GM19035 (cell line): ENCODE data around the gene AFF3.

Experiments used
- ATAC-seq: cut with Tn5 transposase; IDR thresholded peaks from one replicate; pipeline ENCODE4 v1.9.1; 2021; ENCODE audit not compliant: unreplicated experiment

AFF3 gene

GRCh38 chr2:99573634-99574251 is 568.6 kb downstream of the AFF3 start:
- ATAC-seq = no peak

- ATAC-seq = no peak
Observed at GRCh38 chr2:99572373-99573164, 569.8 kb downstream of the AFF3 start.

GRCh38 chr2:99571954-99572353 is 570.4 kb downstream of the AFF3 start:
- no peak for ATAC-seq

GRCh38 chr2:99571533-99571932 is 570.9 kb downstream of the AFF3 start:
- ATAC-seq = no peak

- no peak for ATAC-seq
Observed at GRCh38 chr2:99571021-99571420, 571.4 kb downstream of the AFF3 start.

- no peak for ATAC-seq
Observed at GRCh38 chr2:99569386-99569785, 573.0 kb downstream of the AFF3 start.

GRCh38 chr2:99565227-99565626 is 577.2 kb downstream of the AFF3 start:
- no peak for ATAC-seq

- no peak for ATAC-seq
Observed at GRCh38 chr2:99562516-99562915, 579.9 kb downstream of the AFF3 start.

- no peak for ATAC-seq
Observed at GRCh38 chr2:99561804-99562203, 580.6 kb downstream of the AFF3 start.

GRCh38 chr2:99559075-99559662 is 583.2 kb downstream of the AFF3 start:
- ATAC-seq = peak; percentile 89

GRCh38 chr2:99555404-99555803 is 587.0 kb downstream of the AFF3 start:
- no peak for ATAC-seq

GRCh38 chr2:99554871-99555270 is 587.5 kb downstream of the AFF3 start:
- ATAC-seq = no peak

GRCh38 chr2:99554238-99554637 is 588.2 kb downstream of the AFF3 start:
- no peak for ATAC-seq

GRCh38 chr2:99552529-99552928 is 589.9 kb downstream of the AFF3 start:
- no peak for ATAC-seq

GRCh38 chr2:99550368-99550767 is 592.0 kb downstream of the AFF3 start:
- no peak for ATAC-seq

GRCh38 chr2:99545604-99546003 is 596.8 kb downstream of the AFF3 start:
- no peak for ATAC-seq

GRCh38 chr2:99545066-99545465 is 597.3 kb downstream of the AFF3 start:
- no peak for ATAC-seq

- no peak for ATAC-seq
Observed at GRCh38 chr2:99544608-99545007, 597.8 kb downstream of the AFF3 start.

GRCh38 chr2:99543247-99543646 is 599.1 kb downstream of the AFF3 start:
- no peak for ATAC-seq

- ATAC-seq = no peak
Observed at GRCh38 chr2:99537910-99538485, 604.4 kb downstream of the AFF3 start.

- no peak for ATAC-seq
Observed at GRCh38 chr2:99524056-99524455, 618.3 kb downstream of the AFF3 start.

GRCh38 chr2:99522157-99522556 is 620.2 kb downstream of the AFF3 start:
- ATAC-seq = no peak
